WERI-Rb-1 (cell line): ENCODE results near the gene SYNE3.

Experiments used
- DNase-seq: peaks from one replicate; pipeline ENCODE4 v3.0.0-alpha.2; 2020
- H3K27ac ChIP-seq: fragments of 250-450 bp; sonication (Bioruptor Pico); 2 replicates; pipeline ENCODE4 v1.5.1; 2020; ENCODE audit warnings: mild to moderate bottlenecking, moderate library complexity
- H3K27me3 ChIP-seq: fragments of 250-450 bp; sonication (Bioruptor Pico); 2 replicates; pipeline ENCODE4 v1.5.1; 2021; ENCODE audit warnings: mild to moderate bottlenecking, low read depth, moderate library complexity; ENCODE audit not compliant: insufficient read depth, severe bottlenecking
- H3K36me3 ChIP-seq: fragments of 250-450 bp; sonication (Bioruptor Pico); 2 replicates; pipeline ENCODE4 v1.5.1; 2020; ENCODE audit warnings: mild to moderate bottlenecking, moderate library complexity
- H3K4me3 ChIP-seq: 2 replicates; pipeline ENCODE4 v1.5.1; 2011; ENCODE audit warnings: low read depth, mild to moderate bottlenecking, control low read depth, low read length
- H3K9me3 ChIP-seq: fragments of 250-450 bp; sonication (Bioruptor Pico); 2 replicates; pipeline ENCODE4 v1.5.1; 2021; ENCODE audit warnings: mild to moderate bottlenecking, moderate library complexity; ENCODE audit not compliant: severe bottlenecking
- TF ChIP-seq, protein P1 (sequence below): IDR thresholded peaks from 2 replicates; pipeline ENCODE4 v1.5.1; 2011; ENCODE audit warnings: low read depth, mild to moderate bottlenecking, control low read depth, inconsistent platforms, low read length

Gene SYNE3

DNA sequence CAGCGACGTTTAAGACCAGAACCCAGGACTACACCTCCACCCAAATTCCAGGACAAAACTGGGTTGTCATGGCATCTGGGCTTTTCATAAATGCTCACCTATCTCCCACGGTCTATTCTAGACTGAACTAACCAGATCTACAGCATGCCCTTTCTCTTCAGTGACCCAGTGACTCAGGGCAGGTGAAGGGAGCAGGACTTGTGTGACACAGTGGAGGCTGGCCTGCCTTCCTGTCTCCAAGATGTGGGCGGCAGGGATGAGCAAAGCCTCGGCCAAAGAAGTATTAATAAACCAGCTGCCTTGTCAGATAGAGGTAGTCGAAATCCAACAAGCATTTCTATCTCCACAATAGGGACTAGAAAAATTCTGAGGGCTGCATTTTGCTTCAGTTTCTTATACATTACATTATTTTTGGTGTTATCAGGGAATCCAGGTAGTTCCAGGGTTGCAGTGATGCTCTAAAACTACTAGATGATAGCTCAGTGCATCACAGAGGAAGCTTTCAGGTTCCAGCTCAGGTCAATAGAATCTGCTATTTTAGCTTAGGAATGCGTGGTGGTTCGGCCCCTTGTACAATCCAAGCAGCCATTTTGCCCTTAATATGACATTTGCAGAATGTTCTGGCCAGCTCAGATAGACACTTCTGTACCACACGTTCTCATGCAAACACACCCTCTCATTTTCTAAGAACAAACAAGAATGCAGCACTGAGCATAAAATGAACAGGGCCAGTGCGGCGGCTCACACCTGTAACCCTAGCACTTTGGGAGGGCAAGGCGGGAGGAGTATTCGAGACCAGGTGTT lies 14.2 kb upstream of the SYNE3 start:
- H3K36me3 ChIP-seq = peaks cover 27% of the 10 kb centered on the region
- TF ChIP-seq, protein P1, sequence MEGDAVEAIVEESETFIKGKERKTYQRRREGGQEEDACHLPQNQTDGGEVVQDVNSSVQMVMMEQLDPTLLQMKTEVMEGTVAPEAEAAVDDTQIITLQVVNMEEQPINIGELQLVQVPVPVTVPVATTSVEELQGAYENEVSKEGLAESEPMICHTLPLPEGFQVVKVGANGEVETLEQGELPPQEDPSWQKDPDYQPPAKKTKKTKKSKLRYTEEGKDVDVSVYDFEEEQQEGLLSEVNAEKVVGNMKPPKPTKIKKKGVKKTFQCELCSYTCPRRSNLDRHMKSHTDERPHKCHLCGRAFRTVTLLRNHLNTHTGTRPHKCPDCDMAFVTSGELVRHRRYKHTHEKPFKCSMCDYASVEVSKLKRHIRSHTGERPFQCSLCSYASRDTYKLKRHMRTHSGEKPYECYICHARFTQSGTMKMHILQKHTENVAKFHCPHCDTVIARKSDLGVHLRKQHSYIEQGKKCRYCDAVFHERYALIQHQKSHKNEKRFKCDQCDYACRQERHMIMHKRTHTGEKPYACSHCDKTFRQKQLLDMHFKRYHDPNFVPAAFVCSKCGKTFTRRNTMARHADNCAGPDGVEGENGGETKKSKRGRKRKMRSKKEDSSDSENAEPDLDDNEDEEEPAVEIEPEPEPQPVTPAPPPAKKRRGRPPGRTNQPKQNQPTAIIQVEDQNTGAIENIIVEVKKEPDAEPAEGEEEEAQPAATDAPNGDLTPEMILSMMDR = no peak
- H3K4me3 ChIP-seq = no peak overlapping the region
- DNase-seq = no peak
- no peaks in the 10 kb centered on the region for H3K9me3 ChIP-seq
- H3K27me3 ChIP-seq = no peaks in the 10 kb centered on the region
- H3K27ac ChIP-seq = no peak overlapping the region

DNA sequence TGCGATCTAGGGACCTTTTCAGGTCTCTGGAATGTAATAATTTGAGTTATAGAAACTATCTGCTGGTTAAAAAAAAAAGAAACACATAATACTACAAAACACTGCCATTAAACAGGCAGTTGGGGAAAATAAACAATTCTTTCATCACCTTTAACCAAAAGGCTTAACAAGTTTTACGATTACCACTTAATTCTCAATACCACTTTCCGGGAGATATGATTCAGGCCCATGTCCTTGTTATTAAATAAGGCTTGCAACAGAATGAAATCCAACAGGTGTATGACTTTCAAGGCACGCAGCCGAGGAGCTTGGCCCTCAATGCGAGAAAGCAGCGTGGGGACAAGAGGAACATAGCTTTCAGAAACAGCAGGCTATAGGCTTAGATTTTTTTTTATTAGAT lies 12.8 kb upstream of the SYNE3 start:
- Histone ChIP-seq H3K27ac (no peak overlapping the region), H3K9me3 (no peaks in the 10 kb centered on the region), H3K27me3 (no peaks in the 10 kb centered on the region), H3K4me3 (no peak overlapping the region), H3K36me3 (peaks cover 27% of the 10 kb centered on the region)
- TF ChIP-seq, protein P1 = no peak
- DNase-seq = no peak

DNA sequence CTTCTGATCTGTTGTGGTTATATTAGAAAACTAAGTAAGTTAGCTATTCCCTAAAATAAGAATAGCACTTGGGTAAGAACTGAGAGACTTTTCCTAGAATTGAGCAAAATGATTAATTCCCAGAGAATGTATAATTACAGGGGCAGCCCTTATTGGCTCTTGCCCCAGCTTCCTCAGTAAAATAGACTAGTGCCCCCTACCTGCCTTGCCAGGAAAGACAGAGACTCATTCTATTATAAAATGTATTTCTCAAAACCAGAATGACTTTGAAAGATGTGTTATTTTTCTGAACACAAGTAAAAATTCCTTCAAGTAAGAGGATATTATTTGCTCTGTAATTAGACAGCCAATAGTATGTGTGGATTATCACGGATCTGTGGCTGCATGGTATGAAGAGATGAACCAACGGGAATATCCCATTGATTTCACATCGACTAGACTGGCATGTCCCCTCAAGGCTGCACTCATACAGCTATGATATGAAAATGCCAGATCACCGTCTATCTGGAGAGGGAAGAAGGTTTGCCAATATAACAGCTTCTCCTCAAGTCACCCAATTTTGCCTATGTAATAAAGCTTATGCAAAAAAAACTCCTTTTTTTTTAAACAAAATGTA lies 11.0 kb upstream of the SYNE3 start:
- Histone ChIP-seq H3K36me3 (peaks cover 23% of the 10 kb centered on the region), H3K9me3 (no peaks in the 10 kb centered on the region), H3K4me3 (no peak overlapping the region), H3K27me3 (no peaks in the 10 kb centered on the region), H3K27ac (no peak overlapping the region)
- TF ChIP-seq, protein P1 = peak; percentile 51; the same call in 1 of the 2 replicates
- peak; percentile 30 for DNase-seq

DNA sequence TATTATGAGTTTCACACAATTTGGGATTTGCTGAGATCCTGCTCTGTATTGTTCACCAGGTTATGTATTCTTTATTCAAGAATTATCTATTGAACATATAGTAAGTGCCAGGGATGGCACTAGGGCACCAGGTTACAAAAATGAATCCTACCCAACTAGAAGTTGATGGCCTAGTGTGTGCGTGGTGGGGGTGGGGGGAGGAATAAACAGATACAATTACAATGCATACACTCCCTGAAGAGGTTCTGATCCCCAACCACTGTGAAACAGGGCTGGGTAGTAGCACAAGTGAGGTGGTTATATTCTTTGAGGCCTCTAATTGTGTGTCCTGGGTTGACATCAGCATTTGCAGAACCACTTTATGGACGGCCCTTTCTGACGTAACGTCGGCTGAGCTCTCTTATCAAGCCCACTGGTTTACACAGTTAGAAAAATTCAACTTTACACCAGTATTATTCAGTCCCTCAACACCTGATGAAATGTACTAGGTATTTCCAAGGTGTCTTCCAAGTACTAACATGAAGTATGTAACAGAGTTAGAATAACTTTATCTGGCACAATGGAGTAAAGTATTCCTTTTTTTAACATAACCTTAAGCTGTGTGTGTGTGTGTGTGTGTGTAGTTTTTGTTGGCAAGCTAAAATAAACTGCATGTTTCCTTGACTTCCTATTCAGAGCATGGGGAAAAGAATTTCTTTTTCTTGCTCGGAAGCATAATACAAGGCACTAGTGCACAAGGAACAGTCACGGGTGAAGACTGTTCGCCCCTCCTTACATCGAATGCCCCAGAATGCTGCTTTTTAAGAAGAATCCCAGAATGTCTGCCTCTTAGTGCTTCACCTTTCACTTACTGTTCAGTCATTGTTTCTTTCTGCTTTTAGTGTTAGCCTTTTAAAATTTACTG lies 10.3 kb upstream of the SYNE3 start:
- H3K9me3 ChIP-seq = no peaks in the 10 kb centered on the region
- H3K4me3 ChIP-seq = no peak overlapping the region
- no peak overlapping the region for H3K27ac ChIP-seq
- DNase-seq = no peak
- peaks cover 17% of the 10 kb centered on the region for H3K36me3 ChIP-seq
- TF ChIP-seq, protein P1 = no peak
- H3K27me3 ChIP-seq = no peaks in the 10 kb centered on the region

DNA sequence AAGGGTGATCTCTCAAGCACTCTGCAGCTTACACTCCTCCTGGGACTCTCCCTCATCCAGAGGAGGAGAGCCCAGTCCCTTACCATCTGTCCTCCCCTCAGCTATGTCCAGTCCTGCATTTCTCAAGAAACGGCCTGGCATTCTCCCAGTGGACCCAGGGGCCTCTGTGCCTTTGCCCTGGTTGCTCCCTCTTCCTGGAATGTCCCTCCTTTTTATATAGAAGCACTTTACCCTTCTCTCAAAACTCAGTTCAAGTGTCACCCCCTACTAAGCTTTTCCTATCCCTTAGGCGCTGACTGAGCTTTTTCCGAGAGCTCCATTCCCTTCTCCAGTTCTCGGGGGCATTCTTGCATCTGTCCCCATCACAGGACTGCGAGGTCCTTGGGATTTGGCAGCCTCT lies 9.5 kb upstream of the SYNE3 start:
- DNase-seq = no peak
- Histone ChIP-seq H3K27ac (no peak overlapping the region), H3K4me3 (no peak overlapping the region), H3K36me3 (peaks cover 10% of the 10 kb centered on the region), H3K27me3 (no peaks in the 10 kb centered on the region), H3K9me3 (no peaks in the 10 kb centered on the region)
- TF ChIP-seq, protein P1 = no peak
